Neuron (in vitro differentiated cells): ENCODE results near the gene ACAD10.

Experiments used
- H2AFZ ChIP-seq: one replicate; pipeline ENCODE4 v1.6.1; 2013; ENCODE audit warnings: low read depth, mild to moderate bottlenecking, inconsistent platforms, low read length, moderate library complexity
- H3K27me3 ChIP-seq: one replicate; pipeline ENCODE4 v1.6.1; 2013; ENCODE audit warnings: low read length; ENCODE audit not compliant: insufficient read depth
- H3K36me3 ChIP-seq: one replicate; pipeline ENCODE4 v1.6.1; 2013; ENCODE audit warnings: low read length; ENCODE audit not compliant: insufficient read depth
- H3K4me1 ChIP-seq: one replicate; pipeline ENCODE4 v1.6.1; 2013; ENCODE audit warnings: low read length; ENCODE audit not compliant: insufficient read depth
- H3K4me3 ChIP-seq: 2 replicates; pipeline ENCODE4 v1.5.1; 2013; ENCODE audit warnings: mild to moderate bottlenecking, low read length, moderate library complexity
- H3K9me3 ChIP-seq: one replicate; pipeline ENCODE4 v1.6.1; 2013; ENCODE audit warnings: low read length

Gene ACAD10

GRCh38 chr12:111799758-111800157 is 113.9 kb downstream of the ACAD10 start:
- H3K27me3 ChIP-seq, result no peaks in the 10 kb centered on the region
- peaks cover 29% of the 10 kb centered on the region for H3K36me3 ChIP-seq
- no peak overlapping the region for H2AFZ ChIP-seq
- H3K9me3 ChIP-seq, result peaks cover 2% of the 10 kb centered on the region
- H3K4me3 ChIP-seq, result no peak overlapping the region
- H3K4me1 ChIP-seq, result peaks cover 5% of the 10 kb centered on the region

GRCh38 chr12:111803038-111803626 is 117.3 kb downstream of the ACAD10 start:
- H3K27me3 ChIP-seq, result no peaks in the 10 kb centered on the region
- H3K4me3 ChIP-seq, result no peak overlapping the region
- peaks cover 3% of the 10 kb centered on the region for H3K4me1 ChIP-seq
- no peak overlapping the region for H2AFZ ChIP-seq
- H3K9me3 ChIP-seq, result peaks cover 2% of the 10 kb centered on the region
- peaks cover 27% of the 10 kb centered on the region for H3K36me3 ChIP-seq

GRCh38 chr12:111803851-111804250 is 118.0 kb downstream of the ACAD10 start:
- peaks cover 2% of the 10 kb centered on the region for H3K9me3 ChIP-seq
- no peak overlapping the region for H3K4me3 ChIP-seq
- no peaks in the 10 kb centered on the region for H3K4me1 ChIP-seq
- H2AFZ ChIP-seq, result no peak overlapping the region
- H3K36me3 ChIP-seq, result peaks cover 24% of the 10 kb centered on the region
- H3K27me3 ChIP-seq, result no peaks in the 10 kb centered on the region

GRCh38 chr12:111806304-111806703 is 120.5 kb downstream of the ACAD10 start:
- H3K9me3 ChIP-seq, result no peaks in the 10 kb centered on the region
- no peak overlapping the region for H2AFZ ChIP-seq
- no peaks in the 10 kb centered on the region for H3K27me3 ChIP-seq
- no peaks in the 10 kb centered on the region for H3K4me1 ChIP-seq
- H3K4me3 ChIP-seq, result no peak overlapping the region
- H3K36me3 ChIP-seq, result peaks cover 17% of the 10 kb centered on the region
